HL-60 (cell line): ENCODE measurements around the gene TH.

Experiments
- GABPA ChIP-seq: IDR thresholded peaks from 2 replicates; pipeline ENCODE4 v1.6.1; 2012; ENCODE audit warnings: low read depth
- POLR2AphosphoS5 ChIP-seq: IDR thresholded peaks from 2 replicates; pipeline ENCODE4 v1.6.1; 2012; ENCODE audit warnings: low read depth
- SPI1 ChIP-seq: IDR thresholded peaks from 2 replicates; pipeline ENCODE4 v1.6.1; 2012; ENCODE audit warnings: low read depth, mild to moderate bottlenecking, borderline replicate concordance
- TF ChIP-seq, protein P1 (sequence below): IDR thresholded peaks from one replicate; pipeline ENCODE4 v1.5.1; 2011; ENCODE audit warnings: low read length, control low read depth, inconsistent platforms; ENCODE audit not compliant: insufficient read depth
- TF ChIP-seq, protein P2 (sequence below): IDR thresholded peaks from 2 replicates; pipeline ENCODE4 v1.6.1; 2012; ENCODE audit warnings: low read depth; ENCODE audit not compliant: insufficient replicate concordance

DNA sequence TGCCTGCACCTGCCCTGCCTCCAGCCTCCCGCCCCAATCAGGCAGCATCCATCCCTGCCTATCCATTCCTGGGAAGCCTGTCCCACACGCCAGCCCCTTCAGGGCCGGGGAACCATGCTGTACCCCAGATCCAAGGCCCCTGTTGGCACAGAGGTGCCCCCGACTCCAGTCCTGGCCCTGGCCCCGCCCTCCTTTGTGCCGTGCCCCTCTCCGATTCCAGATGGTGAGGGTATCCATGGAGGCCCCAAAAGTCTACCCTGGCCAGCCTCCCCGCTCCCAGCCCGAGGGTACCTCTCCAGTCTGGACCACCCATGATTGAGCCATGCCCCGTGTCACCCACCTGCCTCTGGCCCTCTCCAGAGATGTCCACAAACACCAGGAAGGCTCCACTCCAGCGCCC is 2.7 kb upstream of the TH start:
- TF ChIP-seq GABPA, result no peak
- TF ChIP-seq, protein P1, sequence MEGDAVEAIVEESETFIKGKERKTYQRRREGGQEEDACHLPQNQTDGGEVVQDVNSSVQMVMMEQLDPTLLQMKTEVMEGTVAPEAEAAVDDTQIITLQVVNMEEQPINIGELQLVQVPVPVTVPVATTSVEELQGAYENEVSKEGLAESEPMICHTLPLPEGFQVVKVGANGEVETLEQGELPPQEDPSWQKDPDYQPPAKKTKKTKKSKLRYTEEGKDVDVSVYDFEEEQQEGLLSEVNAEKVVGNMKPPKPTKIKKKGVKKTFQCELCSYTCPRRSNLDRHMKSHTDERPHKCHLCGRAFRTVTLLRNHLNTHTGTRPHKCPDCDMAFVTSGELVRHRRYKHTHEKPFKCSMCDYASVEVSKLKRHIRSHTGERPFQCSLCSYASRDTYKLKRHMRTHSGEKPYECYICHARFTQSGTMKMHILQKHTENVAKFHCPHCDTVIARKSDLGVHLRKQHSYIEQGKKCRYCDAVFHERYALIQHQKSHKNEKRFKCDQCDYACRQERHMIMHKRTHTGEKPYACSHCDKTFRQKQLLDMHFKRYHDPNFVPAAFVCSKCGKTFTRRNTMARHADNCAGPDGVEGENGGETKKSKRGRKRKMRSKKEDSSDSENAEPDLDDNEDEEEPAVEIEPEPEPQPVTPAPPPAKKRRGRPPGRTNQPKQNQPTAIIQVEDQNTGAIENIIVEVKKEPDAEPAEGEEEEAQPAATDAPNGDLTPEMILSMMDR, result no peak
- no peak for TF ChIP-seq POLR2AphosphoS5
- TF ChIP-seq SPI1, result no peak
- TF ChIP-seq, protein P2, sequence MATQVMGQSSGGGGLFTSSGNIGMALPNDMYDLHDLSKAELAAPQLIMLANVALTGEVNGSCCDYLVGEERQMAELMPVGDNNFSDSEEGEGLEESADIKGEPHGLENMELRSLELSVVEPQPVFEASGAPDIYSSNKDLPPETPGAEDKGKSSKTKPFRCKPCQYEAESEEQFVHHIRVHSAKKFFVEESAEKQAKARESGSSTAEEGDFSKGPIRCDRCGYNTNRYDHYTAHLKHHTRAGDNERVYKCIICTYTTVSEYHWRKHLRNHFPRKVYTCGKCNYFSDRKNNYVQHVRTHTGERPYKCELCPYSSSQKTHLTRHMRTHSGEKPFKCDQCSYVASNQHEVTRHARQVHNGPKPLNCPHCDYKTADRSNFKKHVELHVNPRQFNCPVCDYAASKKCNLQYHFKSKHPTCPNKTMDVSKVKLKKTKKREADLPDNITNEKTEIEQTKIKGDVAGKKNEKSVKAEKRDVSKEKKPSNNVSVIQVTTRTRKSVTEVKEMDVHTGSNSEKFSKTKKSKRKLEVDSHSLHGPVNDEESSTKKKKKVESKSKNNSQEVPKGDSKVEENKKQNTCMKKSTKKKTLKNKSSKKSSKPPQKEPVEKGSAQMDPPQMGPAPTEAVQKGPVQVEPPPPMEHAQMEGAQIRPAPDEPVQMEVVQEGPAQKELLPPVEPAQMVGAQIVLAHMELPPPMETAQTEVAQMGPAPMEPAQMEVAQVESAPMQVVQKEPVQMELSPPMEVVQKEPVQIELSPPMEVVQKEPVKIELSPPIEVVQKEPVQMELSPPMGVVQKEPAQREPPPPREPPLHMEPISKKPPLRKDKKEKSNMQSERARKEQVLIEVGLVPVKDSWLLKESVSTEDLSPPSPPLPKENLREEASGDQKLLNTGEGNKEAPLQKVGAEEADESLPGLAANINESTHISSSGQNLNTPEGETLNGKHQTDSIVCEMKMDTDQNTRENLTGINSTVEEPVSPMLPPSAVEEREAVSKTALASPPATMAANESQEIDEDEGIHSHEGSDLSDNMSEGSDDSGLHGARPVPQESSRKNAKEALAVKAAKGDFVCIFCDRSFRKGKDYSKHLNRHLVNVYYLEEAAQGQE, result no peak
